GM12892 (cell line): ENCODE data around the gene NPTXR.

ENCODE experiments used
- POLR2A ChIP-seq: IDR thresholded peaks from 2 replicates; pipeline ENCODE4 v1.6.1; 2011; ENCODE audit warnings: low read depth, low read length, control low read depth
- POLR2AphosphoS5 ChIP-seq: IDR thresholded peaks from 2 replicates; pipeline ENCODE4 v1.6.1; 2011; ENCODE audit warnings: low read depth, low read length, control low read depth

DNA sequence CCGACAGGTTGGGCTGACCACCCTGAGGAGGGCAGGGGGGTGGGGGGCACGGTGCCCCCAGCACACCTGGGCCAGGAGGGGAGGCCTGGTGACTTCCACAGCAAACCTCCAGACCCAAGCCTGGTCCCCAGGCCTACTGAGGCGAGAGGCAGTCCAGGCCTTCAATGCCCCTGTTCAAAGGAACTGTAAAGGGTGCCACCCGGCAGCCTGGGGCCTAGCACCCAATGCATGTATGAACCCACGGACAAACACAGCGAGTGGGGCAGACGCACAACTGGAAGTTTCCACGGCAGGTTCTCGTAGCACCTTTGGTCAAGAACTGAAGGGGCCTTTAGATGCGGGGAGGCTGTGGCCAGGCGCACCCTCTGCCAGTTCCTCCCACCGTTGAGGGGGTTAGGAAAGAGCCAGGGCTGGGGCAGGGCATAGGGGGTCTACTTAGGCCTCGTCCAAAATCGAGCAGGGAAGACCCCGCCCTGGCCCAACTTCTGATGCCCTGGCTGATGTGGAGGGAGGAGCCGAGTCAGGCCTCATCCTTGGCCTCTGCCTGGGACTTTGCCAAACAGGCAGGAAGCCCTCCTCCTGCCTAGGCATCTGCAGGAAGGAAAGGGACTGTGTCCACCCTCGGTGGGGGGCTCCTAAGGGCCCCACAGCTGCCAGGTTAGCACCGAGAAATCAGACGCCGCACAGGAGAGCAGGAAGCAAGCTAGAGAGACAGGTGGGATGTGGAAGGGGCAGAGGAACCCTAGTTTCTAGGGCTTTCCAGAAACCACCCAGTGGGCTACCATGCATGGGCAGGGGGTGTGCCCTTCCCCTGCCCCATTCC, 21.6 kb upstream of the NPTXR start:
- TF ChIP-seq POLR2AphosphoS5 = no peak; the same call in 1 of the 2 replicates
- no peak; the same call in 1 of the 2 replicates for TF ChIP-seq POLR2A
